ENCODE data around the gene SHISA7.

GRCh38 chr19:55460670-55461258, 17.7 kb upstream of the SHISA7 start:
- TF ChIP-seq CTCF (tag by site-specific recombination; IDR thresholded peaks at IDR 0.05): no peak
- TF ChIP-seq ZNF510 (tag by site-specific recombination; IDR thresholded peaks at IDR 0.05; ENCODE audit: insufficient replicate concordance): no peak
- no peak for TF ChIP-seq ZNF239 (tag by site-specific recombination; IDR thresholded peaks at IDR 0.05)
- TF ChIP-seq ZNF423 (tag by site-specific recombination; IDR thresholded peaks at IDR 0.05): no peak
- TF ChIP-seq ZNF24 (tag by site-specific recombination; IDR thresholded peaks at IDR 0.05): no peak
- TF ChIP-seq TRIM28 (IDR thresholded peaks at IDR 0.05; ENCODE audit: borderline replicate concordance, low read length): no peak
- TF ChIP-seq PBX3 (CRISPR knock-in tag; IDR thresholded peaks at IDR 0.05): no peak
- TF ChIP-seq BCL11B (tag by site-specific recombination; IDR thresholded peaks at IDR 0.05; ENCODE audit: low read depth): no peak
- no peak for TF ChIP-seq ZNF660 (tag by site-specific recombination; IDR thresholded peaks at IDR 0.05)
